Subcutaneous adipose tissue (tissue), 4 donors: Measurements from ENCODE around the gene ADAM30. TPM values are rescaled to one million over a fixed set of nuclear protein-coding genes. Genes with fewer than 3 reads are reported as not detected.

Experiments
- CTCF ChIP-seq: fragments of 450-650 bp; IDR thresholded peaks from one replicate; pipeline ENCODE4 v1.5.1; 2016; ENCODE audit warnings: low read depth, mild to moderate bottlenecking, control low read depth, antibody characterized with exemption, moderate library complexity
- total RNA-seq, 4 donors: library from RNA; depleted of rRNA; stranded (reverse); fragments of >200 nt; gene quantifications; one replicate each; pipeline ENCODE4 v1.1.0, GENCODE V29; 2016

ADAM30 gene
- total RNA-seq, 4 donors from 2014 or later, result not detected

- TF ChIP-seq CTCF, result no peak
These were observed 12.3 kb upstream of the ADAM30 start for GRCh38 chr1:119908661-119909060.

DNA sequence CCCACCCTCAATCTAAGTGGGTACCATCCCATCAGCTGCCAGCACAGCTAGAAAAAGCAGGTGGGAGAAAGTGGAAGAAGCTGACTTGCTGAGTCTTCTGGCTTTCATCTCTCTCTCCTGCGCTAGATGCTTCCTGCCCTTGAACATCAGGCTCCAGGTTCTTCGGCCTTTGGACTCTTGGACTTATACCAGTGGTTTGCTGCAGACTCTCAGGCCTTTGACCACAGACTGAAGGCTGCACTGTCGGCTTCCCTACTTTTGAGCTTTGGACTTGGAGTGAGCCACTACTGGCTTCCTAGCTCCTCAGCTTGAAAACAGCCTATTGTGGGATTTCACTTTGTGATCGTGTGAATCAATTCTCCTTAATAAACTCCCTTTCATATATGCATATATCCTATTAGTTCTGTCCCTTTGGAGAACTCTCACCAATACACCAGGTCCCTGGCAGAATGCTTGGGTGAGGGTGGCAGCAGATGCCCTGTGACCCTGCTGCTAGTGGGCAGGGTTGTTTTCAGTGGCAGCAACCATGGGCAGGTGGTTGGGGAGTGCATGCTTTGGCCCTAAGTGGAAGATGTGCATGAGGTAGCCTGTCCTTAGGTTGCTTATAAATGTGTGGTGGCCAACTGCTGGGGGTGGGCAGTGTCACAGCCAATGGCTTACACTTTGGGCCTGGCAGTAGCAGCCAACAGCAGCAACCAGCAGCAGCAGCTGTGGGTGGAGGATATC, 10.8 kb upstream of the ADAM30 start:
- TF ChIP-seq CTCF, result no peak

- TF ChIP-seq CTCF, result no peak
These were observed 7.1 kb upstream of the ADAM30 start for GRCh38 chr1:119903443-119903835.

- TF ChIP-seq CTCF, result no peak
These were observed 6.6 kb upstream of the ADAM30 start for GRCh38 chr1:119902775-119903442.

- no peak for TF ChIP-seq CTCF
These were observed 2.8 kb upstream of the ADAM30 start for GRCh38 chr1:119898981-119899720.

GRCh38 chr1:119898530-119898929, 2.2 kb upstream of the ADAM30 start:
- no peak for TF ChIP-seq CTCF

- TF ChIP-seq CTCF, result no peak
These were observed 1.2 kb downstream of the ADAM30 start for GRCh38 chr1:119895102-119895501.
